ENCODE data around the gene CDC42EP5.

The CDC42EP5 gene

GRCh38 chr19:54444737-54445136 lies 28.4 kb downstream of the CDC42EP5 start:
- Histone ChIP-seq H2AFZ (ENCODE audit: low read depth, low read length) (no peak overlapping the region), H3K27me3 (ENCODE audit: insufficient read depth, low read length, poor library complexity) (no peaks in the 10 kb centered on the region), H3K9ac (ENCODE audit: low read depth, low read length) (no peak overlapping the region), H3K9me3 (ENCODE audit: insufficient read depth, low read length, severe bottlenecking) (no peaks in the 10 kb centered on the region), H4K20me1 (ENCODE audit: insufficient read depth, low read length) (peaks cover 4% of the 10 kb centered on the region), H3K27ac (ENCODE audit: low read length) (no peak overlapping the region), H3K4me1 (ENCODE audit: insufficient read depth, low read length) (peaks cover 18% of the 10 kb centered on the region), H3K4me3 (ENCODE audit: low read depth in 1 of 2, low read length in 2 of 2) (no peak overlapping the region), H3K36me3 (ENCODE audit: insufficient read depth, low read length) (peaks cover 22% of the 10 kb centered on the region), H3K79me2 (ENCODE audit: insufficient read depth, low read length) (peaks cover 42% of the 10 kb centered on the region), H3K4me2 (ENCODE audit: insufficient read depth, low read length) (no peak overlapping the region)
- TF ChIP-seq EZH2 (IDR thresholded peaks at IDR 0.05; ENCODE audit: borderline replicate concordance, low read depth, low read length, severe bottlenecking) (no peak), CTCF (IDR thresholded peaks at IDR 0.05; ENCODE audit: borderline replicate concordance, extremely low read depth, low read length, poor library complexity, severe bottlenecking) (no peak)
- ATAC-seq (ENCODE audit: insufficient read depth, low read depth) (no peak), DNase-seq (peak; percentile 35)

GRCh38 chr19:54440641-54441040 lies 32.5 kb downstream of the CDC42EP5 start:
- no peak for TF ChIP-seq EZH2 (IDR thresholded peaks at IDR 0.05; ENCODE audit: borderline replicate concordance, low read depth, low read length, severe bottlenecking)
- TF ChIP-seq CTCF (IDR thresholded peaks at IDR 0.05; ENCODE audit: borderline replicate concordance, extremely low read depth, low read length, poor library complexity, severe bottlenecking): no peak
- H4K20me1 ChIP-seq (ENCODE audit: insufficient read depth, low read length): peaks cover 8% of the 10 kb centered on the region; the same call in 1 of the 2 replicates
- ATAC-seq (ENCODE audit: insufficient read depth, low read depth): no peak

GRCh38 chr19:54439174-54439851 lies 33.8 kb downstream of the CDC42EP5 start:
- peaks cover 7% of the 10 kb centered on the region for H3K36me3 ChIP-seq (ENCODE audit: insufficient read depth, low read length)
- no peaks in the 10 kb centered on the region; the same call in 1 of the 2 replicates for H3K79me2 ChIP-seq (ENCODE audit: insufficient read depth, low read length)
- no peak overlapping the region for H3K4me3 ChIP-seq (ENCODE audit: low read depth in 1 of 2, low read length in 2 of 2)
- H4K20me1 ChIP-seq (ENCODE audit: insufficient read depth, low read length): peaks cover 21% of the 10 kb centered on the region
- no peaks in the 10 kb centered on the region for H3K4me1 ChIP-seq (ENCODE audit: insufficient read depth, low read length)
- H3K4me2 ChIP-seq (ENCODE audit: insufficient read depth, low read length): no peak overlapping the region
- no peak overlapping the region for H3K27ac ChIP-seq (ENCODE audit: low read length)
- H3K9ac ChIP-seq (ENCODE audit: low read depth, low read length): no peak overlapping the region
- DNase-seq (peak; percentile 45), ATAC-seq (ENCODE audit: insufficient read depth, low read depth) (peak; percentile 78)
- H3K27me3 ChIP-seq (ENCODE audit: insufficient read depth, low read length, poor library complexity): no peaks in the 10 kb centered on the region
- TF ChIP-seq CTCF (IDR thresholded peaks at IDR 0.05; ENCODE audit: borderline replicate concordance, extremely low read depth, low read length, poor library complexity, severe bottlenecking) (peak; percentile 63), EZH2 (IDR thresholded peaks at IDR 0.05; ENCODE audit: borderline replicate concordance, low read depth, low read length, severe bottlenecking) (no peak)
- H3K9me3 ChIP-seq (ENCODE audit: insufficient read depth, low read length, severe bottlenecking): no peaks in the 10 kb centered on the region
- H2AFZ ChIP-seq (ENCODE audit: low read depth, low read length): no peak overlapping the region

More at GRCh38 chr19:54440641-54441040, 32.5 kb downstream of the CDC42EP5 start:
- peaks cover 5% of the 10 kb centered on the region for H3K79me2 ChIP-seq (ENCODE audit: insufficient read depth, low read length)
- H3K9me3 ChIP-seq (ENCODE audit: insufficient read depth, low read length, severe bottlenecking): no peaks in the 10 kb centered on the region
- H3K4me1 ChIP-seq (ENCODE audit: insufficient read depth, low read length): peaks cover 1% of the 10 kb centered on the region; the same call in 1 of the 2 replicates
- no peak overlapping the region for H3K27ac ChIP-seq (ENCODE audit: low read length)
- H3K36me3 ChIP-seq (ENCODE audit: insufficient read depth, low read length): peaks cover 14% of the 10 kb centered on the region
- no peak overlapping the region for H3K4me3 ChIP-seq (ENCODE audit: low read depth in 1 of 2, low read length in 2 of 2)
- H2AFZ ChIP-seq (ENCODE audit: low read depth, low read length): no peak overlapping the region
- no peak for DNase-seq
- no peak overlapping the region for H3K4me2 ChIP-seq (ENCODE audit: insufficient read depth, low read length)
- no peaks in the 10 kb centered on the region for H3K27me3 ChIP-seq (ENCODE audit: insufficient read depth, low read length, poor library complexity)
- no peak overlapping the region for H3K9ac ChIP-seq (ENCODE audit: low read depth, low read length)

Measured in DND-41 (cell line).